Neural cell (in vitro differentiated cells): ENCODE measurements around the gene KLHL35. TPM values are rescaled to one million over a fixed set of nuclear protein-coding genes. Genes with fewer than 3 reads are reported as not detected.

ENCODE experiments used
- H2AFZ ChIP-seq: fragments of 200-600, 300-800 bp; sonication (generic), shearing (Covaris generic); 2 replicates; pipeline ENCODE4 v1.6.0; 2014; ENCODE audit warnings: low read depth, mild to moderate bottlenecking, antibody characterized with exemption, low read length, moderate library complexity
- H3F3A ChIP-seq: fragments of 200-600 bp; shearing (Covaris generic); 2 replicates; pipeline ENCODE4 v1.6.1; 2016; ENCODE audit warnings: mild to moderate bottlenecking, moderate library complexity, mixed read lengths, antibody characterized with exemption, low read length; ENCODE audit not compliant: insufficient read depth, poor library complexity, severe bottlenecking
- H3K27ac ChIP-seq: fragments of 200-600, 300-800 bp; sonication (generic), shearing (Covaris generic); 2 replicates; pipeline ENCODE4 v1.5.1; 2014; ENCODE audit warnings: mild to moderate bottlenecking, low read length, moderate library complexity
- H3K27me3 ChIP-seq: fragments of 300-800, 200-600 bp; sonication (generic), shearing (Covaris generic); 2 replicates; pipeline ENCODE4 v1.6.0; 2014; ENCODE audit warnings: mild to moderate bottlenecking, low read depth, low read length, moderate library complexity; ENCODE audit not compliant: insufficient read depth
- H3K36me3 ChIP-seq: fragments of 300-800, 200-600 bp; sonication (generic), shearing (Covaris generic); 2 replicates; pipeline ENCODE4 v1.5.1; 2014; ENCODE audit warnings: mild to moderate bottlenecking, antibody characterized with exemption, low read length, moderate library complexity; ENCODE audit not compliant: insufficient read depth
- H3K4me2 ChIP-seq: fragments of 300-800, 200-600 bp; sonication (generic), shearing (Covaris generic); 2 replicates; pipeline ENCODE4 v1.6.0; 2014; ENCODE audit warnings: mild to moderate bottlenecking, low read length
- H3K4me3 ChIP-seq: fragments of 300-800, 200-600 bp; sonication (generic), shearing (Covaris generic); 2 replicates; pipeline ENCODE4 v1.5.1; 2014; ENCODE audit warnings: mild to moderate bottlenecking, low read length, moderate library complexity
- H3K79me2 ChIP-seq: fragments of 200-600 bp; shearing (Covaris generic); replicated peaks from 2 replicates; pipeline ENCODE4 v1.6.0; 2014; ENCODE audit warnings: mild to moderate bottlenecking, low read length, moderate library complexity; ENCODE audit not compliant: insufficient read depth
- H3K9ac ChIP-seq: fragments of 300-800, 200-600 bp; sonication (generic), shearing (Covaris generic); 2 replicates; pipeline ENCODE4 v1.6.1; 2016; ENCODE audit warnings: mild to moderate bottlenecking, low read length, mixed read lengths
- H3K9me2 ChIP-seq: fragments of 200-600 bp; shearing (Covaris generic); 2 replicates; pipeline ENCODE4 v1.6.1; 2016; ENCODE audit warnings: mild to moderate bottlenecking, low read length, mixed read lengths; ENCODE audit not compliant: insufficient read depth
- H3K9me3 ChIP-seq: fragments of 200-600, 300-800 bp; sonication (generic), shearing (Covaris generic); 2 replicates; pipeline ENCODE4 v1.6.1; 2016; ENCODE audit warnings: mild to moderate bottlenecking, mixed run types, low read length, moderate library complexity, mixed read lengths
- H4K20me1 ChIP-seq: fragments of 200-600 bp; shearing (Covaris generic); 2 replicates; pipeline ENCODE4 v1.6.1; 2016; ENCODE audit warnings: mild to moderate bottlenecking, mixed run types; ENCODE audit not compliant: insufficient read depth
- EP300 ChIP-seq: fragments of 450-650 bp; conservative IDR thresholded peaks from 2 replicates; pipeline ENCODE4 v1.6.1; 2014; ENCODE audit warnings: antibody characterized with exemption, mild to moderate bottlenecking, moderate library complexity; ENCODE audit not compliant: poor library complexity, severe bottlenecking
- EZH2 ChIP-seq: fragments of 200-600, 300-800 bp; shearing (Covaris generic), sonication (generic); IDR thresholded peaks from 2 replicates; pipeline ENCODE4 v1.6.1; 2014; ENCODE audit warnings: antibody characterized with exemption, low read length, borderline replicate concordance, mild to moderate bottlenecking; ENCODE audit not compliant: insufficient read depth, poor library complexity, severe bottlenecking
- MXI1 ChIP-seq: fragments of 450-650 bp; conservative IDR thresholded peaks from 2 replicates; pipeline ENCODE4 v1.6.1; 2014; ENCODE audit warnings: antibody characterized with exemption, mild to moderate bottlenecking; ENCODE audit not compliant: poor library complexity, severe bottlenecking
- POLR2AphosphoS5 ChIP-seq: IDR thresholded peaks from 2 replicates; pipeline ENCODE4 v1.6.1; 2012
- RAD21 ChIP-seq: fragments of 450-650 bp; conservative IDR thresholded peaks from 2 replicates; pipeline ENCODE4 v1.6.1; 2014; ENCODE audit warnings: antibody characterized with exemption, mild to moderate bottlenecking, moderate library complexity
- SMC3 ChIP-seq: fragments of 450-650 bp; conservative IDR thresholded peaks from 2 replicates; pipeline ENCODE4 v1.6.1; 2014; ENCODE audit warnings: antibody characterized with exemption, mild to moderate bottlenecking, moderate library complexity; ENCODE audit not compliant: poor library complexity
- TAF1 ChIP-seq: IDR thresholded peaks from 2 replicates; pipeline ENCODE4 v1.6.1; 2012; ENCODE audit warnings: low read depth
- polyA plus RNA-seq: library from polyadenylated mRNA; depleted of rRNA; stranded (reverse); fragments of >200 nt; gene quantifications from 2 replicates; pipeline ENCODE4 v1.2.3, GENCODE V29; 2014
- small RNA-seq, 3 experiments: library from RNA; depleted of rRNA; stranded (forward); fragments of <200 nt; gene quantifications; one replicate each; pipeline ENCODE3, GENCODE V24; 2012
- TF ChIP-seq, protein P1 (sequence below): IDR thresholded peaks from 2 replicates; pipeline ENCODE4 v1.6.1; 2012; ENCODE audit warnings: borderline replicate concordance

The KLHL35 gene
- polyA plus RNA-seq, 1 donor from 2014 or later = 17.0 TPM

DNA sequence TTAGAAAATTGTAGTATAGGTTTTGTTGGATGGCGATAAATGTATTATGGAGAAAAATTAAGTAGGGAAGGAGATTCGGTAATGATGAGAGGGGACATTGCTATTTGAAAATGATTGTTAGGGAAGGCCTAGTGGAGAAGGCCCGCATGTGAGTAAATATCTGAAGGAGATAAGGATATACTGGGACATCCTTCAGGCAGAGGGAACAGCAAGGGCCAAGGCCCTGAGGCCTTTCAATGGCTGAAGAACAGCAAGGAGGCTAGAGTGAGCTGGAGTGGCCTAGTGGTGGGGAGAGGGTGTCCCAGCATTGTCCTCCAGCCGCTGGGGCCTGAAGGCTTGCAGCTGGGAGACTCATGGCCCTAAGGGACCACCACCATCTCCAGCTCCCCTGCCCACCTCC is 58.4 kb downstream of the KLHL35 start:
- Histone ChIP-seq H4K20me1 (no peaks in the 10 kb centered on the region), H3K27ac (no peak overlapping the region), H3K9me3 (no peaks in the 10 kb centered on the region), H3F3A (no peaks in the 10 kb centered on the region), H3K36me3 (no peaks in the 10 kb centered on the region), H2AFZ (no peak overlapping the region), H3K9me2 (no peaks in the 10 kb centered on the region), H3K27me3 (no peaks in the 10 kb centered on the region), H3K79me2 (no peaks in the 10 kb centered on the region), H3K4me2 (no peak overlapping the region), H3K9ac (no peak overlapping the region), H3K4me3 (no peak overlapping the region)
- TF ChIP-seq MXI1 (no peak), EP300 (no peak), EZH2 (no peak), TAF1 (no peak), SMC3 (no peak), RAD21 (no peak), POLR2AphosphoS5 (no peak)
- TF ChIP-seq, protein P1, sequence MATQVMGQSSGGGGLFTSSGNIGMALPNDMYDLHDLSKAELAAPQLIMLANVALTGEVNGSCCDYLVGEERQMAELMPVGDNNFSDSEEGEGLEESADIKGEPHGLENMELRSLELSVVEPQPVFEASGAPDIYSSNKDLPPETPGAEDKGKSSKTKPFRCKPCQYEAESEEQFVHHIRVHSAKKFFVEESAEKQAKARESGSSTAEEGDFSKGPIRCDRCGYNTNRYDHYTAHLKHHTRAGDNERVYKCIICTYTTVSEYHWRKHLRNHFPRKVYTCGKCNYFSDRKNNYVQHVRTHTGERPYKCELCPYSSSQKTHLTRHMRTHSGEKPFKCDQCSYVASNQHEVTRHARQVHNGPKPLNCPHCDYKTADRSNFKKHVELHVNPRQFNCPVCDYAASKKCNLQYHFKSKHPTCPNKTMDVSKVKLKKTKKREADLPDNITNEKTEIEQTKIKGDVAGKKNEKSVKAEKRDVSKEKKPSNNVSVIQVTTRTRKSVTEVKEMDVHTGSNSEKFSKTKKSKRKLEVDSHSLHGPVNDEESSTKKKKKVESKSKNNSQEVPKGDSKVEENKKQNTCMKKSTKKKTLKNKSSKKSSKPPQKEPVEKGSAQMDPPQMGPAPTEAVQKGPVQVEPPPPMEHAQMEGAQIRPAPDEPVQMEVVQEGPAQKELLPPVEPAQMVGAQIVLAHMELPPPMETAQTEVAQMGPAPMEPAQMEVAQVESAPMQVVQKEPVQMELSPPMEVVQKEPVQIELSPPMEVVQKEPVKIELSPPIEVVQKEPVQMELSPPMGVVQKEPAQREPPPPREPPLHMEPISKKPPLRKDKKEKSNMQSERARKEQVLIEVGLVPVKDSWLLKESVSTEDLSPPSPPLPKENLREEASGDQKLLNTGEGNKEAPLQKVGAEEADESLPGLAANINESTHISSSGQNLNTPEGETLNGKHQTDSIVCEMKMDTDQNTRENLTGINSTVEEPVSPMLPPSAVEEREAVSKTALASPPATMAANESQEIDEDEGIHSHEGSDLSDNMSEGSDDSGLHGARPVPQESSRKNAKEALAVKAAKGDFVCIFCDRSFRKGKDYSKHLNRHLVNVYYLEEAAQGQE = no peak

DNA sequence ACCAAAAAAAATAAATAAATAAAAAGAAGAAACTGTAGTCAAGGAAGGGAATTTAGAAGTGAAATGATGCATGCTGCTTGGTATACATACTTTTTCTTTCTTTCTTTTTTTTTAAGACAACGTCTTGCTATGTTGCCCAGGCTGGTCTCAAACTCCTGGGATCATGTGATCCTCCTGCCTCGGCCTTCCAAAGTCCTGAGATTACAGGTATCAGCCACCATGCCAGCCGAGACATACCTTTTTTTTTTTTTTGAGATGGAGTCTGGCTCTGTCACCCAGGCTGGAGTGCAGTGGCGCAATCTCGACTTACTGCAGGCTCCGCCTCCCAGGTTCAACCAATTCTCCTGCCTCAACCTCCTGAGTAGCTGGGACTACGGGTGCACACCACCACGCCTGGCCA is 59.8 kb downstream of the KLHL35 start:
- H3K79me2 ChIP-seq = no peaks in the 10 kb centered on the region
- H3K4me2 ChIP-seq = no peak overlapping the region
- no peak overlapping the region for H3K9ac ChIP-seq
- H3K36me3 ChIP-seq = no peaks in the 10 kb centered on the region
- H3K27me3 ChIP-seq = no peaks in the 10 kb centered on the region
- H3F3A ChIP-seq = no peaks in the 10 kb centered on the region
- H3K9me2 ChIP-seq = no peaks in the 10 kb centered on the region
- H3K27ac ChIP-seq = no peak overlapping the region
- no peaks in the 10 kb centered on the region for H4K20me1 ChIP-seq
- H3K9me3 ChIP-seq = no peaks in the 10 kb centered on the region
- no peak for TF ChIP-seq TAF1
- TF ChIP-seq EZH2 = no peak
- no peak overlapping the region for H3K4me3 ChIP-seq
- no peak overlapping the region for H2AFZ ChIP-seq

Small RNA genes lying within 50 kb of the gene (small RNA-seq; reads per million reads assigned to genes)
- gene SNORD15A (0 reads per million in 3 experiments), gene SNORD15B (1,160 to 2,276 (median 1,466) reads per million in 3 experiments)

Other genes with a start within 250 kb of the KLHL35 start
- gene TPBGL, start 192.4 kb downstream of the KLHL35 start, polyA plus RNA-seq = not detected in 2 replicates
- gene ARRB1, start 81.5 kb downstream of the KLHL35 start, polyA plus RNA-seq = 5.7 and 10.5 TPM in 2 replicates
- gene RPS3, start 33.7 kb downstream of the KLHL35 start, polyA plus RNA-seq = 1,292 and 1,440 TPM in 2 replicates
- 19.2 and 32.3 TPM in 2 replicates for gene GDPD5, start 92.7 kb upstream of the KLHL35 start, polyA plus RNA-seq
- 16.1 and 17.0 TPM in 2 replicates for gene SERPINH1, start 129.1 kb upstream of the KLHL35 start, polyA plus RNA-seq
- 178 and 200 TPM in 2 replicates for gene MAP6, start 235.8 kb upstream of the KLHL35 start, polyA plus RNA-seq